ENCODE results near the gene KHDRBS2. TPM values are rescaled to one million over a fixed set of nuclear protein-coding genes. Genes with fewer than 3 reads are reported as not detected.

Gene KHDRBS2
- total and polyA plus RNA-seq, 2 donors (not counting 3 experiments of a cell fraction or from before 2014, with no cell fraction given), result not detected

GRCh38 chr6:61868507-61869080 is 417.4 kb downstream of the KHDRBS2 start:
- H2AFZ ChIP-seq (ENCODE audit: low read depth, low read length), result no peak overlapping the region
- no peaks in the 10 kb centered on the region for H3K4me1 ChIP-seq (ENCODE audit: control insufficient read depth, extremely low read depth, insufficient read depth, low read length)
- FAIRE-seq (no peak), DNase-seq (ENCODE audit: low read depth, low spot score) (no peak)
- no peaks in the 10 kb centered on the region for H4K20me1 ChIP-seq (replicated peaks; ENCODE audit: control insufficient read depth, extremely low read depth, insufficient read depth, low read length)
- no peak overlapping the region for H3K9ac ChIP-seq (replicated peaks; ENCODE audit: extremely low read depth, insufficient read depth, low read length)
- no peak for TF ChIP-seq POLR2AphosphoS5 (IDR thresholded peaks at IDR 0.05; ENCODE audit: insufficient read depth, low read depth, low read length)
- TF ChIP-seq GATA2 (IDR thresholded peaks at IDR 0.05; ENCODE audit: insufficient read depth, insufficient read length, low read depth, low read length), result no peak
- no peak for TF ChIP-seq MYC (IDR thresholded peaks at IDR 0.05; ENCODE audit: low read depth, low read length)
- TF ChIP-seq JUN (IDR thresholded peaks at IDR 0.05; ENCODE audit: borderline replicate concordance, insufficient read depth, insufficient read length, low read depth), result no peak
- TF ChIP-seq EZH2 (IDR thresholded peaks at IDR 0.05; ENCODE audit: borderline replicate concordance, low read depth, low read length, severe bottlenecking), result no peak
- TF ChIP-seq MAX (IDR thresholded peaks at IDR 0.05; ENCODE audit: insufficient read depth, insufficient read length), result no peak
- no peak for TF ChIP-seq FOS (IDR thresholded peaks at IDR 0.05; ENCODE audit: borderline replicate concordance, insufficient read depth, low read length)
- no peak for TF ChIP-seq CTCF (IDR thresholded peaks at IDR 0.05; ENCODE audit: extremely low read depth in 1 of 2, insufficient read depth in 1 of 2, low read depth in 1 of 2, low read length in 2 of 2)
- no peak for TF ChIP-seq POLR2A (IDR thresholded peaks at IDR 0.05; ENCODE audit: low read depth, low read length)
- no peak overlapping the region for H3K4me3 ChIP-seq (replicated peaks in 1 of 3; ENCODE audit: insufficient read depth in 1 of 3, low read depth in 1 of 3, low read length in 3 of 3)
- ChIA-PET CTCF (no interaction called here), POLR2A (no interaction called here)
- H3K27ac ChIP-seq (ENCODE audit: insufficient read depth, low read depth, low read length), result no peak overlapping the region
- H3K27me3 ChIP-seq (ENCODE audit: control insufficient read depth in 2 of 2, insufficient read depth in 2 of 2, low read length in 2 of 2), result no peaks in the 10 kb centered on the region
- intact Hi-C loops (cut with micrococcal nuclease), result no loop called here
- H3K9me1 ChIP-seq (replicated peaks; ENCODE audit: control insufficient read depth, extremely low read depth, insufficient read depth, low read length), result no peaks in the 10 kb centered on the region
- peaks cover 5% of the 10 kb centered on the region for H3K9me3 ChIP-seq (replicated peaks; ENCODE audit: control insufficient read depth, insufficient read depth, low read length)
- dilution Hi-C loops (cut with MboI; ENCODE audit: extremely low pct_ligation_motif_present, low sequenced_read_pairs), result no loop called here
- H3K36me3 ChIP-seq (ENCODE audit: control insufficient read depth in 2 of 2, extremely low read depth in 1 of 2, insufficient read depth in 2 of 2, low read length in 2 of 2), result no peaks in the 10 kb centered on the region
- BruUV-seq (replicated peaks), result no TSS peak
- H3K4me2 ChIP-seq (ENCODE audit: insufficient read depth, low read length), result no peak overlapping the region
- no peaks in the 10 kb centered on the region for H3K79me2 ChIP-seq (ENCODE audit: control insufficient read depth, insufficient read depth, low read length)

Measured in endothelial cell of umbilical vein (primary cell).